GM21528 (cell line): ENCODE results near the gene CES2.
A peak's percentile ranks its signal among the peaks of the same experiment; 100 is the strongest.
"Not testable (repeated sequence)": the region's sequence is repeated elsewhere in the genome, so short reads cannot be mapped to it uniquely, and the experiment has no call there.

Experiments
- ATAC-seq: cut with Tn5 transposase; IDR thresholded peaks from one replicate; pipeline ENCODE4 v1.9.1; 2021; ENCODE audit warnings: mild to moderate bottlenecking, moderate library complexity; ENCODE audit not compliant: unreplicated experiment, low FRiP score

The CES2 gene, protein sequence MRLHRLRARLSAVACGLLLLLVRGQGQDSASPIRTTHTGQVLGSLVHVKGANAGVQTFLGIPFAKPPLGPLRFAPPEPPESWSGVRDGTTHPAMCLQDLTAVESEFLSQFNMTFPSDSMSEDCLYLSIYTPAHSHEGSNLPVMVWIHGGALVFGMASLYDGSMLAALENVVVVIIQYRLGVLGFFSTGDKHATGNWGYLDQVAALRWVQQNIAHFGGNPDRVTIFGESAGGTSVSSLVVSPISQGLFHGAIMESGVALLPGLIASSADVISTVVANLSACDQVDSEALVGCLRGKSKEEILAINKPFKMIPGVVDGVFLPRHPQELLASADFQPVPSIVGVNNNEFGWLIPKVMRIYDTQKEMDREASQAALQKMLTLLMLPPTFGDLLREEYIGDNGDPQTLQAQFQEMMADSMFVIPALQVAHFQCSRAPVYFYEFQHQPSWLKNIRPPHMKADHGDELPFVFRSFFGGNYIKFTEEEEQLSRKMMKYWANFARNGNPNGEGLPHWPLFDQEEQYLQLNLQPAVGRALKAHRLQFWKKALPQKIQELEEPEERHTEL

DNA sequence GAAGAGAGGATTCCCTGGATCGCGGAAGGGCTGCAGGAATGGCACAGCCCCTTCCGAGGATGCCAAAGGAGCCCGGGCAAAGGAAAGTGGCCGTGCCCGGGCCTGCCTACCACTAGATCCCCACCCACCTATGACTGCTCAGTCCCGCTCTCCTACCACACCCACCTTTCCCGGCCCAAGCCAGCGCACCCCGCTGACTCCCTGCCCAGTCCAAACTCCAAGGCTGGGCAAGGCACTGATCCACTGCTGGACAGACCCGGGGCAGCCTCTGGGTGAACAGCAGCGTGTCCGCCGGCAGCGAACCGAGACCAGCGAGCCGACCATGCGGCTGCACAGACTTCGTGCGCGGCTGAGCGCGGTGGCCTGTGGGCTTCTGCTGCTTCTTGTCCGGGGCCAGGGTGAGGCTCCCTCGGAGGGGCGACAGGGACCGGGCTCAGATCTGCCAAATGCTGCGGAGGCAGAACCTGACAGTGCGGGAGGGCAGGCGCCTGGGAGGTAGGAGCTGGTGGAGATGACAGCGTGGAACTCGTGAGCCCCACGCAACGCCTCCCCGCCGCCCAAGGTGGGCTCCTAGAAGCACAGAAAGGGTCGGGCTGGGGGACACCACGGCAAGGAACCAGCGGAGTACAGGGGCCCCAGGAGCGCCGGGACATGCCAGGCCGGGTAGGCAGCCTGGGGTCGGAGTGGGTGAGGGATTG lies at the start of gene CES2:
CES2 (plus strand) TSS at position 203 of the 698 bp plus-strand sequence; CDS start at position 323, 120 bp downstream.
- no peak for ATAC-seq

DNA sequence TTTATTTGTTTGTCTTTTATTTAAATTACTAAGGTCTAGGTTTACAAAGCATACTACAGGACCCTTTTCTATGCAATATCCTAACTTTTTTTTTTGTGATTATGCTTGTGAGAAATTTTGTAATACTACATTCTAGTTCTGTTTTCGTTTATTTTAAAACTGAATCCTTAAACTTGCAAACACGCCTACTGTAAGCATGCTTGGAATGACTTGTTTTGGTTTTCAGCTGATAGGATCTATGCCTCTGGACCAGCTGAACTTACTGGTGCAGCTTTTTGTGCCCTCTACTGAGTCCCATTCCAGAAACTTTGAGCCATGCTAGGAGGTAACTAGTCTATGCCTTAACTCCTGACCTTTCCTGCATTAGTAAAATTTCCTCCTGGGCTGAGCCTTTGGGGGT lies 49.0 kb upstream of the CES2 start:
- no peak for ATAC-seq

DNA sequence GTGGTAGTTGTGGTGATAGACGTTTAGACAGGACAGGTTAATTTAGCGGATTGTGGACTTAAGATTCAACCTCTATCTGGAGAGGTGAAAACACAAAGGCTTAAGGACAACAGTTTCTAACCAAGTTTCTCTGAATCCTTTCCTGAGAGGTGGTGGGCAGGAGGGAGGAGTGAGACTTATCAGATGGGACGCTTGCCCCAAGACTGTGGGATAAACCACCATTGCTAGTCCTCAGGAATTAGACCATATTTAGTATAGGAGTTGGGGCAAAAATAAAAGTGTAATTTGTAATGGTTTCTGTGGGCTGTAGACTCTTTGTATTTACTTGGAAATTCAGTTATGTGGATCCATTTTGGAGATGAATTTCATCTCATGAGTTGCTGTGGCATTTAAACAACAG lies 48.4 kb upstream of the CES2 start:
- no peak for ATAC-seq

DNA sequence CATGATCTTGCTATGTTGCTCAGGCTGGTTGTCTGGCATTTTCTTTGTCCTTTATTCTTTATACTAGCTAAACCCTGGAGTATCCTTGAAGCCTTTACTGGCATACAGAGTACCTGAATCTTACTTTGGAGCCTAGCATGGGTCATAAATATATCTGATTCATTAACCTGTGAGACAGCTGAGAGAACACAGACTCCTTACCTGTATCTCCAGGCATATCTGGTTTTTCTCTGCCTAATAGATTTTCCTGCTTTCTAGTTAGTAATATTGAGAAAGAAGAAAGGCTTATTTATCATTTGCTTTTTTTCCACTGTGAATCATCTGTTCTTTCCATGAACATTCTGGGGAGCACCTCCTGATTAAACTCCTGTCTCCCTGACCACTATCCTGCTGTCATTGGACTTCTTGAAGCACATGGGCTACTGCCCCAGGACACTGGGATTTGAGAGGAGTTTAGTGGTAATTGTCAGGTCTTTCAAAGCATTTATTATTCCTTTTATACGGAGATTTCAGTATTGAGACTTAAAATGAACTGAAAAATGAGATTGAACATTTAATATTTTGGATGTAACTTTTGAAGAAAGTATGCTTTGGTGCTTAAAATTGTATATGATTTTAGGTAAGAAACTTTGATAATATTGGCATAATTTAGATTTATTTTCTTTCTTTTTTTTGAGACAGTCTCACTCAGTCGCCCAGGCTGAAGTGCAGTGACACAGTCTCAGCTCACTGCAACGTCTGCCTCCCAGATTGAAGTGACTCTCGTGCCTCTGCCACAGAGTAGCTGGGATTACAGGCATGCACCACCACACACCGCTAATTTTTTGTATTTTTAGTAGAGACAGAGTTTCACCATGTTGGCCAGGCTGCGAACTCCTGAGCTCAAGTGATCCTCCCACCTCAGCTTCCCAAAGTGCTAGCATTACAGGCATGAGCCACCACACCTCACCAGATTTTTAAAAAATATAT lies 46.4 kb upstream of the CES2 start:
- no peak for ATAC-seq

DNA sequence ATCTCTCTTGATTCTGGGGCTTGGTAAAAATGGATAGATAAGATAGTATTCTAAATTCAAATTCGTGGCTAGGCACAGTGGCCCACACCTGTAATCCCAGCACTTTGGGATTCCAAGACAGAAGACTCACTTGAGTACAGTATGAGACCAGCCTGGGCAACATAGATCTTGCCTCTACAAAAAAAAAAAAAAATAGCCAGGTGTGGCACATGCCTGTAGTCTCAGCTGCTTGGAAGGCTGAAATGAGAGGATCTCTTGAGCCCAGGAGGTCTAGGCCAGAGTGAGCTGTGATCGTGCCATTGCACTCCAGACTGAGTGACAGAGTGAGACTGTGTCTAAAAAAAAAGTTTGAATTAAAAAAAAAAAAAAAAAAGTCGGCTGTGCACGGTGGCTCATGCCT lies 45.7 kb upstream of the CES2 start:
- no peak for ATAC-seq

DNA sequence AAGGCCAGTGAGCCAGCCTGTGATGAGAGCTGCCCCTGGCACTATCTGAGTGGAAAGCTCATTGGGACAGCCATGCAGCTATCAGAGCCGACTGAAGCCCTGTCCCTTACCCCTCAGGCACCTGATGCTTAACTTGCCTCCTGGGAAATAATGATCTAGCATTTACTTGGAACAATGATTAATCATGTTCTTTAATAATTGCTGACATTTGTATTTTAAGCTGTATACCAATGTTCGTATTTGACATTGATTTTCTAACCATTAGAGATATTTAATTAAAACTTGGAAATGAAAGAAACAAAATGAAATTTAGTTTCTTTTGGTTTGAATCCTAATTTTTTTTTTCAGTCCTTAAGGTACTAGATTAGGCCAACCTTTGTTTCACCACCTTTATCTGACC lies 44.5 kb upstream of the CES2 start:
- ATAC-seq, result no peak

DNA sequence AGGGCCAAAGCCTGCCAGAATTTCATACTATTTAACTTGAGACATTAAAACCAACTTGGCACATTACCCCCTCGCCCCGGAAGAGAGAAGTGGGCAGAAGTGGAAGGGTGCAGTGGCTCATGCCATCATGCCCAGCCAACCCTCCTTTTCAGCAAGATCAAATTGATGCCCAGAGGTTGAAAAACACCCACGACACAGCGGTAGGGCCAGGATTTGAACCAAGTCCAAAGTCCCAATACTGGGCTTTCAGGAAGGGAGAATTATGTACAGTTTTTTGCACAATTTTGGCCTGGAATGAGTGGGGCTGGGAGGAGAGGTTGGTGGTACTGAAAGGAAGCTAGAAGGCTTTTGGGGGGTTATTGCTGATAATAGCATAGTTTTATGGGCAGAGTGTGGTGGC lies 44.0 kb upstream of the CES2 start:
- no peak for ATAC-seq

DNA sequence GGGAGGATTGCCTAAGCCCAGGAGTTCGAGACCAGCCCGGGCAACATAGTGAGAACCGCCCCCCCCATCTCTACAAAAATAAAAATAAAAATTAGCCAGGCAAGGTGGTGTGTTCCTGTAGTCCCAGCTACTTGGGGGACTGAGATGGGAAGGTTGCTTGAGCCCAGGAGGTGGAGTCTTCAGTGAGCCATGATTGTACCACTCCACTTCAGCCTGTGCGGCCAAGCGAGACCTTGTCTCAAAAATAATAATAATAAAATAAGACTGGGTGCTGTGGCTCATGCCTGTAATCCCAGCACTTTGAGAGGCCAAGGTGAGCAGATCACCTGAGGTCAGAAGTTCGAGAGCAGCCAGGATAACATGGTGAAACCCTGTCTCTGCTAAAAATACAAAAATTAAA lies 43.5 kb upstream of the CES2 start:
- no peak for ATAC-seq

DNA sequence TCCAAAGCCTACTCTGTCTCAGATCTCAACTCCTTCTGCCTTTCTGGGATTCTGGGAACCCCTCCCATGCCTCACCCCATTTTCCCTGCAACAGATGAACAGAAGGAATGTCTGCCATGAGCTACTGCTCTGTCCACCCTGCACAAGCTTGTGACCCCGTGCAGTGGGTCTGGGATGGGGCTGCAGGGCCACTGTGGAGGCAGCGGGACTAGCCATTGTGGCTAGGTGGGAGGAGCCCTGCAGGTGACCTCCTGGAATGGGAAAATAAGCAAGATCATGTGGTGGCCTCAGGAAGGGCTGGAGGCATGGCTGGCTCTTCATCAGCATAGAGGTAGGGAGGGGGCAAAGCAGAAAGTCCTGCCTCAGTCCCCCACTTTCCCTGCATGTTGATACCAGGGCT lies 41.3 kb upstream of the CES2 start:
- ATAC-seq, result no peak

DNA sequence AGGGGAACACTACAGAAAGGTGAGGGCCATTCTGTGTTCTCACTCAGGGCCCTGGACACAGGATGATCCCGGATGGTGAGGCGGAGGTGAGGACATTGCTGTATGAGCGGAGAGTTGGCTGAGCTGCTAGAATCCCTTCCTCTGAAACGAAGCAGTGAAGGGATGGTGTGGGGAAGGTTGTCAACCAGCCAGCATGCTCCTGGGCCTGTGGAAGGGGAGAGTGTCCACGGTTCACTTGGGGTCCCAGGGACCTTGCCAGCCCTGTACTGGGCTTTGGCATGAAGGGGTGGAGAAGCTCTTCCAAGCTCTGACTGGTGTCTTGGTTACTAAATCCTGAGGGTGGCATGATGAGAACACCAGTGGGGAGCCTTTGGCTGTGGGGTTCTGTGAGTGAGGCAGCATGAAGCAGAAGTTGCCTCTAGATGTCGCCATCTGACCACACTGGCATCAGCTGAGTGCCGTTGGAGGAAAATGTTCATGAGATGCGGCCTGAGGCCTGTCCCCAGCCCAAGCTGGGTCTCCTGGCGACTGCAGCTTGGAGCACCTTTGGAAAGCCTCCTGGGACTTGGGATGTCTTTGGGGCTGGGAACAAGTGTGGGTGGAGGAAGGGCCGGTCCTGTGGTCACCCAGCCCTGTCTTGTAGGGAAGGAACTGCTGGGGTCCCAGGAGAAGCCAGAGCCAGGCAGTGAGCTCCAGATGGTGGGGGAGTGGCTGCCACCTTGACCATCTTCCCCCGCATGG lies 40.2 kb upstream of the CES2 start:
- ATAC-seq, result peak; percentile 58

DNA sequence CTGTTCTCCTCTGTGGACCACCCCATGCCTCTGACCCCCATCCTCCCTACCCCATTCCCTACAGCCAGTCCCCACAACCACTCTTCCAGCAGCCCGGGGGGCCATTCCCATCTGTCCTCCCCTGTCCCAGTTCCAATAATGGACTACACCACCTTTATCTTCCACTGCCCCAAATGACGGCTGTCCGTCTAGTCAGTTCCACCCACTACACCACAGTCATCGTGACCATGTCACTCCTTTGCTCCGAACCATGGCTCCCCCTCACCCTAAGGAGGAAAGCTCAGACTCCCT lies 39.7 kb upstream of the CES2 start:
- ATAC-seq, result no peak

DNA sequence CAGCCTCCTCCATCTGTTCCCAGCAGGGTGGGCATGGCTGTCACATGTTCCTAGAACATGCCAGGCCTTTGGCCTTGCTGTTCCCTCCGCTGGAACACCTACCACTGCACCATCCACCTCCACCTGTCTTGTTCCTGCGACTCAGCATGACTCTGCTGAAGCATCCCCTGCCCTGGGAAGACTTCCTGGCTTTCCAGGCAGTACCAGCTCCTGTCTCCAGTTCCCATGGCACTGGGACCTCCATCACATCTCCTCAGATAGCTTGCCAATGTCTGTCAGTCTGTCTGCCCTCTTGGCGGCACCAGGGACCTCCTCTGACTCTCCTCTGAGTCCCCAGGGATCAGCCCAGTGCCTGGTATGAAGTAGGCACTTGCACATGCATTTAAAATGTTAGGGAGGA lies 39.3 kb upstream of the CES2 start:
- no peak for ATAC-seq

DNA sequence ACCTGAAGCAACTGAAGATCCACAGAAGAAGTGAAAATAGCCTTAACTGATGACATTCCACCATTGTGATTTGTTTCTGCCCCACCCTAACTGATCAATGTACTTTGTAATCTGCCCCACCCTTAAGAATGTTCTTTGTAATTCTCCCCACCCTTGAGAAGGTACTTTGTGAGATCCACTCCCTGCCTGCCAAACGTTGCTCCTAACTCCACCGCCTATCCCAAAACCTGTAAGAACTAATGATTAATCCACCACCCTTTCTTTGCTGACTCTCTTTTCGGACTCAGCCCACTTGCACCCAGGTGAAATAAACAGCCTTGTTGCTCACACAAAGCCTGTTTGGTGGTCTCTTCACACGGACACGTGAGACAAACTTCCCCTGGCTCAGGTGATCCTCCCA lies 38.6 kb upstream of the CES2 start:
- not testable (repeated sequence) for ATAC-seq

DNA sequence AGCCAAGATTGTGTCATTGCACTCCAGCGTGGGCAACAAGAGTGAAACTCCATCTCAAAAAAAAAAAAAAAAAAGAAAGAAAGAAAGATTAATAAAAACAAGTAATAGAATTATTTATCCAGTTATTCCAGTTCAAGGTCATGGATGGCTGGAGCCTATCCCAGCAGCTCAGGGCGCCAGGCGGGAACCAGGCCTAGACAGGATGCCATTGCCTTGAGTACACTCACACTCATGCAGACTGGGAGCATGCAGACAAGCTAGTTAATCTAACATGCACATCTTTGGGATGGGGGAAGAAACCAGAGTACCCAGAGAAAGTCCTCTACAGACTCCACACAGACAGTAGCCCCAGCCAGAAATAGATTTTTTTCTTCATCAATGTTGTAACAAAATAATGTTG lies 37.1 kb upstream of the CES2 start:
- ATAC-seq, result no peak

DNA sequence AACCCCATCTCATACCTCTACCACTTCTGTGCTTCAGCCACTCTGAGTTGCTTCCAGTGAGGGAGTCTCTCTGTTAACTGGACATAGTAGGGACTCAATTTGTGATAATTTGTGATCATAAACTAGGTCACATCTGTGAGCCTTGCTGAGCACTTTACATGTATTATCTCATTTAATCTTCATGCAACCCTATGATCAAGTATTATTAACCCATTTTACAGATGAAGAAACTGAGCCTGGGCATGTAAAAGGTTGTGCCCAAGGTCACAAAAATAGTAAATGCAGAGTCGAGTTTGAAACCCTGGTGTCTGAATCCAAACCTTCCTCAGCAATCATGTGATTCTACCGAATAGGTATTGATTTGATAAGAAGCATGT lies 36.4 kb upstream of the CES2 start:
- no peak for ATAC-seq

DNA sequence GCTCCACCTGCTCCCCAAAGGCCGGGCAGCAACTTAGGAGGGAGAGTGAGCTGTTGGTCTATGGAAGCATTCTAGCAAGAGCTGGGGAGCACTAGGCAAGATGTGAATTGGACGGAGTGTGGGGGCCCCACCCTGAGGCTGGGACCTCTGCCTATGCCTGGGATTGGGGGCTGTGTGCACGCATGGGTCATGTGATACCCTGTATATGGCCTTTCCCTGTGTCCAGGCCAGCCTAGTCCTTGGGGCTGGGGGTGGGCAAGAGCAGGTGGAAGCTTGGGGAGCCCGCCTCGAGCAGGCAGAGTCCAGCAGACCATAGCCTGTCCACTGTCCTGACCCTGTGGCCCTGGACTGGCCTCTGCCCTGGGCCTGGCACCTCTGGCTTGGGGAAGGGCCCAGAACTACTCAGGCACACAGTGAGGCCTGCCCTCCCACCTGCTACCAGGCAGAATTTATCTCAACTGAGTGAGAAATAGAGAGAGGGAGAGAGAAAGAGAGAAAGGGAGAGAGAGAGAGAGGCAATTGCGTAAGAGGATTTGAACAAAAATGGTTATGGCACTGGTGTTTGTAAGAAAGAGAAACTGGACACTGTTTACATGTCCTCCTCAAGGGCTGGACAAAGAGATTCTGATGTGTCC lies 35.9 kb upstream of the CES2 start:
- no peak for ATAC-seq

DNA sequence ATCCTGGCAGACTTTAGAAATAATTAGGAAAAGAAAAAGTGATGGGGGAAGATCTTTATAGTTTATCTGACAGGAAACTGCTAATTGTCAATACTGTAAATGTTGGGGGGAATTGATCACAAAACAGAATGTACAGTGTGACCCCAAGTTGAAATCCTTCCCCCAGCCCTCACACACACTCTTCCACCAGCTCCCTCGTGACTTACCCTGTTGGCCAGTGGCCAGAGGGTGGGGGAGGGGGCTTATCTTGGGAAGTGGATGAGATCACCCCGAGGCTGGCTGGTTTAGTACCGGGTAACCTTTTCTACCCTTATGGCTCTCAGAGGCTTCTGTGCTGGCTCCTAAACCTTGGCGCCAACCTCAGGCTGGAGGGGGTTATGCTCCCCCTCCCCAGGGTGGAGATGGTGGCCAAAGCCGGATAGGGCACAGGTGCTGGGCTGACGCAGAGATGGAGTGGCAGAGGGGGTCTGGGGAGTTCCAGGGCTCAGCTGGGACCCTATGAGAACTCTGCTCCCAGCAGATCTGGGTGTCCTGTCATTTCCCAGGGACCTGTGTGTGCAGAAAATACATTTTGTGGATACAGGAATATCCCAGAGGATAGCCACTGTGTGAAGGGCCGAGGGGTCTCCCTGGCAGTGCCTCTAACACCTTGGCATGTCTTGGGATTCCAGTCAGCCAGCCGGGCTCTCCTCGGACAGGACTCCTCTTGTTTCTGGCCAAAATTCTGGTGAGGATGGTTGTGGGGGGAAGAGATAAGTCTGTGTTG lies 35.2 kb upstream of the CES2 start:
- no peak for ATAC-seq

DNA sequence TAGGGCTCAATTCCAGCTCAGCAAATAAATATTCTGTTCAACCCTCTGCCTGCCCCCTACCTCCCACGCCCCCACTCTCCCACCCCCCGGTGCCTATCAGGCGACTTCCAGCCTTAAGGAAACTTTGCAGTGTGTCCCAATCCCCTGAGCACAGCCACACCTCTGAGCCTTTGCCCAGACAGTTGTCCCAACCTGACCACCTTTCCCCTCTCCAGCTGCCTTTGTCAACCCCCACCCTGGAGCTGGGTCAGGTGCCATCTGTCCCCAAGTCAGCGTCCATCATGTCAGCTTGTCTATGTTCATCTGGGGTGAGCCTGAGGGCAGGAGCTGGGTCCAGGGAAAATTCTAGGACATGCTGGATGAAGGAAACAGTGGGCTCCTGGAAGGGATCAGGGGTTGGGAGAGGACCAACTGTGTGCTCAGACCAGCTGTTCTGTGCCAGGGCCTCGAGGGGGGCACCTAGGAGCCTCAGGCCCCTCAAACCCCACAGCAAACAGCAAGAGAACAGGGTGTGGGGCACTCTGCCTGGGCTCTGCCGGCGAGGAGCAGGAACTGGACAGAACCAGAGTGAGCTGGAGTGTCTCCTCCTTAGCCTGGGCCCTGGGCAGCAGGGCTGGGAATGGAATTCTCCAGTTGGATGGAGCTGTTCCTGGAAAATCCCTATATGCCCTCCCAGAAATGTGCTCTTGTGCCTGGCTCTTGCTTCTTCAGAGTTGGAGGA lies 34.4 kb upstream of the CES2 start:
- ATAC-seq, result no peak
